ENCODE results near the gene RNF126. TPM values are rescaled to one million over a fixed set of nuclear protein-coding genes. Genes with fewer than 3 reads are reported as not detected.
A peak's percentile ranks its signal among the peaks of the same experiment; 100 is the strongest.

RNF126 gene
- total and polyA plus RNA-seq, 2 experiments from 2014 or later, result 95.7 to 112 TPM

- Histone ChIP-seq H3K4me1 (ENCODE audit: insufficient read depth) (no peaks in the 10 kb centered on the region), H3K27me3 (ENCODE audit: insufficient read depth) (no peaks in the 10 kb centered on the region), H2AFZ (no peak overlapping the region), H3K79me2 (replicated peaks; ENCODE audit: insufficient read depth) (peaks cover 49% of the 10 kb centered on the region), H4K20me1 (replicated peaks; ENCODE audit: insufficient read depth) (peaks cover 20% of the 10 kb centered on the region), H3K4me2 (no peak overlapping the region), H3K4me3 (no peak overlapping the region), H3K36me3 (ENCODE audit: insufficient read depth) (0 out of 2 replicates have a peak, but pooled peaks cover 3% of the 10 kb centered on the region), H3K27ac (ENCODE audit: low read depth) (0 out of 2 replicates have a peak overlapping the region, but pooled peaks have one; percentile 32), H3K9me2 (ENCODE audit: insufficient read depth) (no peaks in the 10 kb centered on the region), H3F3A (replicated peaks; ENCODE audit: low read depth) (peaks cover 3% of the 10 kb centered on the region; the same call in 1 of the 2 replicates)
- Mint-ChIP-seq H3K9me3 (no peaks in the 10 kb centered on the region), H3K4me1 (no peaks in the 10 kb centered on the region; the same call in 2 of the 3 replicates), H3K4me3 (no peak overlapping the region), H3K27me3 (ENCODE audit: insufficient read depth, low read depth, poor library complexity) (peaks cover 8% of the 10 kb centered on the region), H3K36me3 (ENCODE audit: low read depth) (peaks cover 28% of the 10 kb centered on the region), H3K27ac (no peak overlapping the region)
- no peak for ATAC-seq
- TF ChIP-seq POLR2AphosphoS5 (IDR thresholded peaks at IDR 0.05; ENCODE audit: low read depth), result no peak
- DNase-seq (ENCODE audit: low spot score), result no peak
Observed at GRCh38 chr19:651991-652390, 11.0 kb downstream of the RNF126 start.

- peaks cover 3% of the 10 kb centered on the region; the same call in 1 of the 2 replicates for H3F3A ChIP-seq (replicated peaks; ENCODE audit: low read depth)
- no peak overlapping the region for H3K27ac ChIP-seq (ENCODE audit: low read depth)
- H3K4me2 ChIP-seq, result no peak overlapping the region
- H3K27ac Mint-ChIP-seq, result no peak overlapping the region
- peaks cover 41% of the 10 kb centered on the region for H3K79me2 ChIP-seq (replicated peaks; ENCODE audit: insufficient read depth)
- no peaks in the 10 kb centered on the region for H3K4me1 ChIP-seq (ENCODE audit: insufficient read depth)
- 0 out of 2 replicates have a peak, but pooled peaks cover 5% of the 10 kb centered on the region for H3K36me3 ChIP-seq (ENCODE audit: insufficient read depth)
- ATAC-seq (no peak), DNase-seq (ENCODE audit: low spot score) (no peak)
- H3K4me3 ChIP-seq, result no peak overlapping the region
- H2AFZ ChIP-seq, result no peak overlapping the region
- peaks cover 7% of the 10 kb centered on the region for H3K27me3 Mint-ChIP-seq (ENCODE audit: insufficient read depth, low read depth, poor library complexity)
- H3K4me3 Mint-ChIP-seq, result no peak overlapping the region
- H3K36me3 Mint-ChIP-seq (ENCODE audit: low read depth), result peaks cover 29% of the 10 kb centered on the region
- H3K9me2 ChIP-seq (ENCODE audit: insufficient read depth), result no peaks in the 10 kb centered on the region
- H3K27me3 ChIP-seq (ENCODE audit: insufficient read depth), result no peaks in the 10 kb centered on the region
- H3K4me1 Mint-ChIP-seq, result no peaks in the 10 kb centered on the region; the same call in 2 of the 3 replicates
- no peaks in the 10 kb centered on the region for H3K9me3 Mint-ChIP-seq
- H4K20me1 ChIP-seq (replicated peaks; ENCODE audit: insufficient read depth), result peaks cover 18% of the 10 kb centered on the region
- TF ChIP-seq EZH2phosphoT487 (IDR thresholded peaks at IDR 0.05; ENCODE audit: unreplicated experiment), result no peak
- TF ChIP-seq, protein P1, sequence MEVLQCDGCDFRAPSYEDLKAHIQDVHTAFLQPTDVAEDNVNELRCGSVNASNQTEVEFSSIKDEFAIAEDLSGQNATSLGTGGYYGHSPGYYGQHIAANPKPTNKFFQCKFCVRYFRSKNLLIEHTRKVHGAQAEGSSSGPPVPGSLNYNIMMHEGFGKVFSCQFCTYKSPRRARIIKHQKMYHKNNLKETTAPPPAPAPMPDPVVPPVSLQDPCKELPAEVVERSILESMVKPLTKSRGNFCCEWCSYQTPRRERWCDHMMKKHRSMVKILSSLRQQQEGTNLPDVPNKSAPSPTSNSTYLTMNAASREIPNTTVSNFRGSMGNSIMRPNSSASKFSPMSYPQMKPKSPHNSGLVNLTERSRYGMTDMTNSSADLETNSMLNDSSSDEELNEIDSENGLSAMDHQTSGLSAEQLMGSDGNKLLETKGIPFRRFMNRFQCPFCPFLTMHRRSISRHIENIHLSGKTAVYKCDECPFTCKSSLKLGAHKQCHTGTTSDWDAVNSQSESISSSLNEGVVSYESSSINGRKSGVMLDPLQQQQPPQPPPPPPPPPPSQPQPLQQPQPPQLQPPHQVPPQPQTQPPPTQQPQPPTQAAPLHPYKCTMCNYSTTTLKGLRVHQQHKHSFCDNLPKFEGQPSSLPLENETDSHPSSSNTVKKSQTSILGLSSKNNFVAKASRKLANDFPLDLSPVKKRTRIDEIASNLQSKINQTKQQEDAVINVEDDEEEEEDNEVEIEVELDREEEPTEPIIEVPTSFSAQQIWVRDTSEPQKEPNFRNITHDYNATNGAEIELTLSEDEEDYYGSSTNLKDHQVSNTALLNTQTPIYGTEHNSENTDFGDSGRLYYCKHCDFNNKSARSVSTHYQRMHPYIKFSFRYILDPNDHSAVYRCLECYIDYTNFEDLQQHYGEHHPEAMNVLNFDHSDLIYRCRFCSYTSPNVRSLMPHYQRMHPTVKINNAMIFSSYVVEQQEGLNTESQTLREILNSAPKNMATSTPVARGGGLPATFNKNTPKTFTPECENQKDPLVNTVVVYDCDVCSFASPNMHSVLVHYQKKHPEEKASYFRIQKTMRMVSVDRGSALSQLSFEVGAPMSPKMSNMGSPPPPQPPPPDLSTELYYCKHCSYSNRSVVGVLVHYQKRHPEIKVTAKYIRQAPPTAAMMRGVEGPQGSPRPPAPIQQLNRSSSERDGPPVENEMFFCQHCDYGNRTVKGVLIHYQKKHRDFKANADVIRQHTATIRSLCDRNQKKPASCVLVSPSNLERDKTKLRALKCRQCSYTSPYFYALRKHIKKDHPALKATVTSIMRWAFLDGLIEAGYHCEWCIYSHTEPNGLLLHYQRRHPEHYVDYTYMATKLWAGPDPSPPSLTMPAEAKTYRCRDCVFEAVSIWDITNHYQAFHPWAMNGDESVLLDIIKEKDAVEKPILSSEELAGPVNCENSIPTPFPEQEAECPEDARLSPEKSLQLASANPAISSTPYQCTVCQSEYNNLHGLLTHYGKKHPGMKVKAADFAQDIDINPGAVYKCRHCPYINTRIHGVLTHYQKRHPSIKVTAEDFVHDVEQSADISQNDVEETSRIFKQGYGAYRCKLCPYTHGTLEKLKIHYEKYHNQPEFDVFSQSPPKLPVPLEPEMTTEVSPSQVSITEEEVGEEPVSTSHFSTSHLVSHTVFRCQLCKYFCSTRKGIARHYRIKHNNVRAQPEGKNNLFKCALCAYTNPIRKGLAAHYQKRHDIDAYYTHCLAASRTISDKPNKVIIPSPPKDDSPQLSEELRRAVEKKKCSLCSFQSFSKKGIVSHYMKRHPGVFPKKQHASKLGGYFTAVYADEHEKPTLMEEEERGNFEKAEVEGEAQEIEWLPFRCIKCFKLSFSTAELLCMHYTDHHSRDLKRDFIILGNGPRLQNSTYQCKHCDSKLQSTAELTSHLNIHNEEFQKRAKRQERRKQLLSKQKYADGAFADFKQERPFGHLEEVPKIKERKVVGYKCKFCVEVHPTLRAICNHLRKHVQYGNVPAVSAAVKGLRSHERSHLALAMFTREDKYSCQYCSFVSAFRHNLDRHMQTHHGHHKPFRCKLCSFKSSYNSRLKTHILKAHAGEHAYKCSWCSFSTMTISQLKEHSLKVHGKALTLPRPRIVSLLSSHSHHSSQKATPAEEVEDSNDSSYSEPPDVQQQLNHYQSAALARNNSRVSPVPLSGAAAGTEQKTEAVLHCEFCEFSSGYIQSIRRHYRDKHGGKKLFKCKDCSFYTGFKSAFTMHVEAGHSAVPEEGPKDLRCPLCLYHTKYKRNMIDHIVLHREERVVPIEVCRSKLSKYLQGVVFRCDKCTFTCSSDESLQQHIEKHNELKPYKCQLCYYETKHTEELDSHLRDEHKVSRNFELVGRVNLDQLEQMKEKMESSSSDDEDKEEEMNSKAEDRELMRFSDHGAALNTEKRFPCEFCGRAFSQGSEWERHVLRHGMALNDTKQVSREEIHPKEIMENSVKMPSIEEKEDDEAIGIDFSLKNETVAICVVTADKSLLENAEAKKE (CRISPR knock-in tag; IDR thresholded peaks at IDR 0.05), result no peak
- TF ChIP-seq ZNF331 (CRISPR knock-in tag; IDR thresholded peaks at IDR 0.05; ENCODE audit: low read depth), result no peak
- no peak for TF ChIP-seq ZNF114 (CRISPR knock-in tag; IDR thresholded peaks at IDR 0.05)
- TF ChIP-seq EZH2 (IDR thresholded peaks at IDR 0.05; ENCODE audit: low read depth, unreplicated experiment), result no peak
- no peak for TF ChIP-seq JUNB (IDR thresholded peaks at IDR 0.05; ENCODE audit: unreplicated experiment)
- TF ChIP-seq NANOG (IDR thresholded peaks at IDR 0.05; ENCODE audit: borderline replicate concordance), result no peak
- no peak for TF ChIP-seq CREB1 (CRISPR knock-in tag; IDR thresholded peaks at IDR 0.05; ENCODE audit: low read depth)
- TF ChIP-seq, protein P2, sequence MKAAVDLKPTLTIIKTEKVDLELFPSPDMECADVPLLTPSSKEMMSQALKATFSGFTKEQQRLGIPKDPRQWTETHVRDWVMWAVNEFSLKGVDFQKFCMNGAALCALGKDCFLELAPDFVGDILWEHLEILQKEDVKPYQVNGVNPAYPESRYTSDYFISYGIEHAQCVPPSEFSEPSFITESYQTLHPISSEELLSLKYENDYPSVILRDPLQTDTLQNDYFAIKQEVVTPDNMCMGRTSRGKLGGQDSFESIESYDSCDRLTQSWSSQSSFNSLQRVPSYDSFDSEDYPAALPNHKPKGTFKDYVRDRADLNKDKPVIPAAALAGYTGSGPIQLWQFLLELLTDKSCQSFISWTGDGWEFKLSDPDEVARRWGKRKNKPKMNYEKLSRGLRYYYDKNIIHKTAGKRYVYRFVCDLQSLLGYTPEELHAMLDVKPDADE (IDR thresholded peaks at IDR 0.05), result no peak
- no peak for TF ChIP-seq STAT1 (IDR thresholded peaks at IDR 0.05; ENCODE audit: unreplicated experiment)
- TF ChIP-seq POLR2AphosphoS5 (IDR thresholded peaks at IDR 0.05; ENCODE audit: low read depth), result no peak
- TF ChIP-seq, protein P3, sequence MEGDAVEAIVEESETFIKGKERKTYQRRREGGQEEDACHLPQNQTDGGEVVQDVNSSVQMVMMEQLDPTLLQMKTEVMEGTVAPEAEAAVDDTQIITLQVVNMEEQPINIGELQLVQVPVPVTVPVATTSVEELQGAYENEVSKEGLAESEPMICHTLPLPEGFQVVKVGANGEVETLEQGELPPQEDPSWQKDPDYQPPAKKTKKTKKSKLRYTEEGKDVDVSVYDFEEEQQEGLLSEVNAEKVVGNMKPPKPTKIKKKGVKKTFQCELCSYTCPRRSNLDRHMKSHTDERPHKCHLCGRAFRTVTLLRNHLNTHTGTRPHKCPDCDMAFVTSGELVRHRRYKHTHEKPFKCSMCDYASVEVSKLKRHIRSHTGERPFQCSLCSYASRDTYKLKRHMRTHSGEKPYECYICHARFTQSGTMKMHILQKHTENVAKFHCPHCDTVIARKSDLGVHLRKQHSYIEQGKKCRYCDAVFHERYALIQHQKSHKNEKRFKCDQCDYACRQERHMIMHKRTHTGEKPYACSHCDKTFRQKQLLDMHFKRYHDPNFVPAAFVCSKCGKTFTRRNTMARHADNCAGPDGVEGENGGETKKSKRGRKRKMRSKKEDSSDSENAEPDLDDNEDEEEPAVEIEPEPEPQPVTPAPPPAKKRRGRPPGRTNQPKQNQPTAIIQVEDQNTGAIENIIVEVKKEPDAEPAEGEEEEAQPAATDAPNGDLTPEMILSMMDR (conservative IDR thresholded peaks at IDR 0.05; ENCODE audit: low read depth in 2 of 2), result no peak
Observed at GRCh38 chr19:651114-651818, 11.7 kb downstream of the RNF126 start.
